Mammary epithelial cell (primary cell): ENCODE results near the gene UNC79.

Experiments
- EZH2 ChIP-seq: IDR thresholded peaks from 2 replicates; pipeline ENCODE4 v1.6.1; 2012; ENCODE audit warnings: low read length, inconsistent platforms, borderline replicate concordance
- TF ChIP-seq, protein P1 (sequence below), 2 donors: IDR thresholded peaks in 1 of 2; conservative IDR thresholded peaks in 1 of 2; 2 replicates each; pipeline ENCODE4 v1.5.1; 2011 to 2012; ENCODE audit warnings: inconsistent platforms in 2 of 2, low read length in 2 of 2, mild to moderate bottlenecking in 2 of 2, control low read depth in 1 of 2, low read depth in 1 of 2; ENCODE audit not compliant: insufficient read depth in 1 of 2; ENCODE audit errors: extremely low read depth in 1 of 2

DNA sequence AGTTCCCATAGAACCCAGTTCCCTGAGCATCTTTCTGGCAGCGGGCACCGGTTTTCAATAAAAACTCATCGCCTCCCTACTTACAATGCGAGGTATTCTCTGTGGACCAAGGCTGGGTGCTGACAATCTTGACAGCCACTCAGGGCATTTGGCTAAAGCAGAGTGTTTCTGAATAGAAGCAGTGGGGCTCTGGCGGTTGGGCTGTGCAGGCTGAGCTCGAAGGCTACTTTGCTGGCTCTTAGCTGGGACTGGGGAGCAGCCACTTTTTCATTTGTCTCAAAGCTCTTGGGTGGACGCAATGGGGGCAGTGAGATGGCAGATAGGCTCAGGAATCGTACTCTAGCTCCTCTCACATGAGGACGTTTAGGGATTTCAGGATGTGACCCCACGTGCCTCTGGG, 151.8 kb downstream of the UNC79 start:
- TF ChIP-seq, protein P1, sequence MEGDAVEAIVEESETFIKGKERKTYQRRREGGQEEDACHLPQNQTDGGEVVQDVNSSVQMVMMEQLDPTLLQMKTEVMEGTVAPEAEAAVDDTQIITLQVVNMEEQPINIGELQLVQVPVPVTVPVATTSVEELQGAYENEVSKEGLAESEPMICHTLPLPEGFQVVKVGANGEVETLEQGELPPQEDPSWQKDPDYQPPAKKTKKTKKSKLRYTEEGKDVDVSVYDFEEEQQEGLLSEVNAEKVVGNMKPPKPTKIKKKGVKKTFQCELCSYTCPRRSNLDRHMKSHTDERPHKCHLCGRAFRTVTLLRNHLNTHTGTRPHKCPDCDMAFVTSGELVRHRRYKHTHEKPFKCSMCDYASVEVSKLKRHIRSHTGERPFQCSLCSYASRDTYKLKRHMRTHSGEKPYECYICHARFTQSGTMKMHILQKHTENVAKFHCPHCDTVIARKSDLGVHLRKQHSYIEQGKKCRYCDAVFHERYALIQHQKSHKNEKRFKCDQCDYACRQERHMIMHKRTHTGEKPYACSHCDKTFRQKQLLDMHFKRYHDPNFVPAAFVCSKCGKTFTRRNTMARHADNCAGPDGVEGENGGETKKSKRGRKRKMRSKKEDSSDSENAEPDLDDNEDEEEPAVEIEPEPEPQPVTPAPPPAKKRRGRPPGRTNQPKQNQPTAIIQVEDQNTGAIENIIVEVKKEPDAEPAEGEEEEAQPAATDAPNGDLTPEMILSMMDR (conservative IDR thresholded peaks at IDR 0.05 in 1 of 2, IDR thresholded peaks at IDR 0.05 in 1 of 2; ENCODE audit: extremely low read depth in 1 of 2, insufficient read depth in 1 of 2, low read depth in 1 of 2, low read length in 2 of 2), result no peak
- TF ChIP-seq EZH2, result no peak
